KBM-7 (cell line): ENCODE measurements around the gene KCNJ4.

ENCODE experiments used
- DNase-seq: peaks from one replicate; pipeline ENCODE4 v3.0.0-alpha.2; 2015
- in situ Hi-C: fragments of 300-500 bp; cut with MboI; formaldehyde crosslinking; loops from 2 replicates; pipeline ENCODE4 v1.14.3; 2020; ENCODE audit warnings: low sequenced_read_pairs, low pct_unique_long_range_greater_than_20kb, mixed read lengths

Gene KCNJ4

DNA sequence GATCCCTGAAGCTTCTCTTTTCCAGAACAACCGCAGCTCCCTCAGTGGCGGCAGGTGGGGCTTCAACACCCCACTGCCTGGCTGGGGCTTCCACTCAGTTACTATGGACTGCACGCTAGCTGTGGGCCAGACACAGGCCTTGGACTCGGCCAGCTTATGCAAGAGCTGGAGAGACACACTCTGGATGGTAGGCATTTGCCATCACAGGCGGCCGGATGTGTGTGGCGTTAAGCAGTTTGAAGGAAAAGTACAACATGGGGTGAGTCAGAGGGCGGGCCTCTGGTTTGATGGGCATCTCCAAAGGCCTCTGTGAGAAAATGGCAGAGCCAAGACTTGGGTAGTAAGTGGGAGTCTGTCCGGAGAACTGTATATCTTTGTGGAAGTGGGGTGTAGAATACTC lies 17.6 kb downstream of the KCNJ4 start:
- no peak for DNase-seq
- in situ Hi-C loops, result no loop called here

DNA sequence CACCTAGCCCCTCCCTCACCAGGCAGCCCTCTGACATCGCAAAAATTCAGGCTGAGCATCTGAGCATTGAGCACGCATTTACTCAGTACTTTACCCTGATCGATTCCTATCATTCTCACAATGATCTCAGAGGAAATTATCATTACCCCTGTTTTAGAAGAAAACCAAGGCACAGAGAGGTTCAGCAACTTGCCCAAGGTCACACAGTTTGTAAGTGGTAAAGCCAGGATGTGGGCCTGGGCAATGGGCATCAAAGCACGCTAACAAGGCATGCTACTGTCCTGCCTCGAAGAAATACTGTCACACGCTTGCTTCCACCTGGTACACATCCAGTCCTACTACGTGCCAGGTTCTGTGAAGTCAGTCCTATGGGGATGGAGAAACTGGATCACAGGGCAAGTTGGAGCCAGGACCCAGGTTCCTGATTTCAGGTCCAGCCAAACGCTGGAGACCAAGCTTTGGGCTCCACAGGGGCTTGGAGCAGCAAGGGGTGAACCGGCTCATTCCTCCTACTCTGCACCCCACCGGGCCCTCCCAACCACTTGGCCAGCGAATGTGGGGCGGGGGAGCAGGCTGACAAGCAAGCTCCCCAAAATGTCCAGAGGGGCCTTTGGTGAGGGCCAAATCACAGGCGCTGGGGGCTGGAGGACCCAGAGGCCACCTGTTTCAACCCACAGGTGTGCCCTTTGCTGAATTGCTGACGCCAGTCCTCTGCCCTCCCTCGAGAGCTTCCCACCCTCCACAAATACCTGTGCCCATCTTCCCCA lies 18.2 kb downstream of the KCNJ4 start:
- in situ Hi-C loops, result no loop called here
- DNase-seq, result no peak

DNA sequence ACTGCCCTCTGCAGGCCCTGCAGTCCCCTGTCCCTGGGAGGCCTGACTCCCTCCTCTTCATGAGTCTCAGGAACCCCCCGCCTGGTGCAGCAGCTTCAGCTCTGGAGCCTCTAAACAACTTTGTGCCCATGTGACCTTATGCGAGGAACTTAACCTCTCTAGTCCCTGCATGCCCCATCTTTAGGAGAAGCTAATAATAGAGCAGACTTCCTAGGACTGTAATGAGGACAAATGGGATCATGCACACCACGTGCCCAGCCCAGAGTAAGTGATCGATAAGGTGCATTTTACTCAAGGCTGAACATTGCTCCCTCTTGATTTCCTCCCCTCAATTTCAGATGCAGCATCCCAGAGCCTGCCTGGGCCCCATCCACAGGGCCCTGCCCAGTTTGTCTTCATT lies 19.0 kb downstream of the KCNJ4 start:
- DNase-seq, result no peak
- in situ Hi-C loops, result no loop called here

DNA sequence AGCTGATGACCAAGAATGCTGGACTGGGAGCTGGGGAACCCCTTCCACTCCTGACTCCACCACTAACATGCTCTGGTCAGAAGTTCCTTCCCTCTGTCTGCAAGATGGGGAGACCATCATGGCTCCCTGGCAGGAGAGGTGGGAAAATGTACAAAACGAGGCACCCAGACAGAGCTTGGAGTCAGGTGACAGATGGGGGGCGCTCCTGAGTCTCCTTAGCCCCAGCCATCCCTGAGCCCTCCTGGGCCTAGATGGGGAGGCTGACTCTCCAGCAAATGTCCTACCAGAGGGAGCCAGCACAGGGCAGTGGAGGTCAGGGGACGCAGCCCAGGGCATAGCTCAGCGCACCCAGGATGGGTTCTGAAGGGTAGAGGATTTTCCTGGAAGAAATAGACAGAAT lies 20.0 kb downstream of the KCNJ4 start:
- DNase-seq, result peak; percentile 37
- in situ Hi-C loops, result no loop called here

DNA sequence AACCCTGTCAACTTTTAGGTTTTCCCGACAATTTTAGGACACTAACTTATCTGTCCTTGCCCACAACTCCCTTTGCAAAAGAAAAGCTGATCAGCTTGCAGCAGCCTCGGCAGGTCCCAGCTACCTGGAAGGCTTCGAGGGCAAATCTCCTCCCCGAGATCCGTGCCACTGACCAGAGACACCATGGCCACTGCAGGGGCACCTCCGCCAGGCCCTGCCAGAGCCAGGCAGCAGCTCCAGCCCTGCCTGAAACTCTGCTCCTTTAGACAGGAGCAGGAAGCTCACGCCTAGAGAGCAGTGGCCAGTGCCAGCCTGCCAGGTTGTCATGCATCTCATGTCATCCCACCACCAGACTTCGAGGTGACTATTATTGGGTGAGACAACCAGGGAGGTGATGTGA lies 21.1 kb downstream of the KCNJ4 start:
- DNase-seq, result no peak
- in situ Hi-C loops, result no loop called here

DNA sequence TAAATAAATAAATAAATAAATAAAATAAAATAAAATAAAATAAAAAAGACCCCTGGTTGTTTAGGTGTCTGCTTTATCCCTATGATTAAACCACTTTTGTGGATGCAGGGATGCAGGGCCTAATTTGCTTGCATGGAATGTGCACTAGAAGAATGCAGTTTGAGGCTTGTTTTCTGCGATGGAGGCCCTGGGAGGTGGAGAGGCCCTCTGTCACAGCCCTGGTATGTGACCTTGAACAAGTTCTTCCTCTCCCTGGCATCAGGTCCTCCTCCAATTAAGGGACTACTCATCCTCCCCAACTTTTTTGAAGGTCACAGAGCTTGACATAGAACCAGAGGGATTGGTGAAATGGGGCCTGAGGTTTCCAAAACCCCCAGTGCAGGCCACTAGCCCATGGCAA lies 22.7 kb downstream of the KCNJ4 start:
- DNase-seq, result no peak
- in situ Hi-C loops, result no loop called here

DNA sequence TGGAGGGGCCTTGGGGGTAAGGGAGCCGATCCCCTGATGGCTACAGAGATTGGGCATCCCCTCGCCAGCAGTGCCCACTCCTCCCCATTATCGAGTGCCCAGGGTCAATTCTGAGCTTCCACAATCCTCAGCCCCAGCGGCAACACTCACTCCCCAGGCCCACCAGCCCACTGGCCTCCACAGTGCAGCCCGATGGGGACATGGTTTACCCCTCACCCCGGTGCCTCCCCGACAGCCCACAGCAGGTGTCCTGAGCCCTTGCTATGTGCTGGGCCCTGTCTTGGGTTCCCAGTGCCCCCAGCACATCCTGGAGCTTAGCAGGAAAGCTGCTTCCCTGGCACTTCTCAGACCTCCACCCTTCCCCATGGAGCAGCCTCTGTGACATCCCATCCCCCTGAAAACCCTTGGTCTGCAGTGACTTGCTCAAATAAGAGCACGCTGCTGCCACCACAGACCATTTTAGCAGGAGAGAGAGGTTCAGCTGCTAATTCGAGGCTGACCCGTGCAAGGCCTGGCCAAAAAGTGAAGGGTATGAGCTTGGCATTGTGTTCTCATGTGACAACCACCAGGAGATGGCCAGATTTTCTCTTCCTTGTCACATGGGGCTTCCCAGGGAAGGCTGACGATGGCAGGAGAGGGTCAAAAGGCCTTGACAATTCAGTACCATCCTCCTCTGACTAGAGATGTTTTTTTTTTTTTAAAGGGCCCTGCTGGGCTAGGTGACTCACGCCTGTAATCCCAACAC lies 23.6 kb downstream of the KCNJ4 start:
- no peak for DNase-seq
- in situ Hi-C loops, result no loop called here

DNA sequence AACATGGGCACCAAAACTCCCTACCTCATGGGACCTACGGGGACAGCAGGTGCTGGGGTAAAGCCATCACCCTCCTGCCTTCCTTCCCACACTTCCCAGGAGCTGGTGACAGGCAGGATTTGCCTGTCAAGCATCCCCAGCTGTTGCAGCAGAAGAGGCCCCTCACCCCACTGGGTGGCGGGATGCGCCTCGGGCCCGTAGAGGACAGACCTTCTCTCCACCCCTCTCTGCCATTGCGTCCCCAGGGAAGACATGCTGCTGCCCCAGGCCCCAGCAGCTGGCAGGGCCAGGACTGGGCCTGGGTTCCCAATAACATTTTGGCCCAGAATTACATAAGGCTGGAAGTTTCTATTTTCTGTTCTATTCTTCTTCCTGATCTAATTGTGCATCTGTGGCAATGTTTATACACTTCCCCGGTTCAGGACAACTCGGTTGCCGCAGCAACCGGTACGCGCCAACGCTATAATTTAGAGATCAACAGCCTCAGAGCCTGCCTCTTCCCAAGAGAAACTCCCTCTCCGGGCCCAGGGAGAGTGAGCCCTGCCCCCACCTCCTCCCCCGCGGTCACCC lies 25.4 kb downstream of the KCNJ4 start:
- in situ Hi-C loops, result no loop called here
- DNase-seq, result no peak

DNA sequence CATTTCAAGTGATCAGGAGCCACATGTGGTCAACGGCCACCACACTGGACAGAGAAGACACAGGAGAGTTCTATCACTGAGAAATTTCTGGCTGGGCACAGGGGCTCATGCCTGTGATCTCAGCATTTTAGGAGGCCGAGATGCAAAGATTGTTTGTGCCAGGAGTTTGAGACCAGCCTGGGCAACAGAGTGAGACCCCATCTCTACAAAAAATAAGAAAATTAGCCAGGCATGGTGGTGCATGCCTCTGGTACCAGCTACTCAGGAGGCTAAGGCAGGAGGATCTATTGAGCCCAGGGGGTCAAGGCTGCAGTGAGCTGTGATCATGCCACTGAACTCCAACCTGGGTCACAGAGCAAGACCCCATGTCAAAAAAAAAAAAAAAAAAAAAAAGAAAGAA lies 26.3 kb downstream of the KCNJ4 start:
- in situ Hi-C loops, result no loop called here
- DNase-seq, result no peak

DNA sequence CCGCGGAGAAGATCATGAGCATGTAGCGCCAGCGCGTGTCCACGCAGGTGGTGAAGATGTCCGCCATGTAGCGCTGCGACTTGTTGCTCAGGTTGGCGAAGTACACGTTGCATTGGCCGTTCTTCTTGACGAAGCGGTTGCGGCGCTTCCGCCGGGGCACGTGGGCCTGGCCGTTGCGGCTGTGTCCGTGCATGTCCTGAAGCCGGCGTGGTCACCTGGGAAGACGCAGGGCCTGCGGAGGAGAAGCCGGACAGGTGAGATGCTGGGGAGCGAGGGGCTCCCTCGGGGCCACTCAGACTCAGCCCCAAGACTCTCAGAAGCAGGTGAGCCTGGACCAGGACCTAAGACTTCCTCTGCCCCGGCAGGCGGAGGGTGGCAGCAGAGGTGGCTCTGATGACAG lies 27.1 kb downstream of the KCNJ4 start:
- DNase-seq, result no peak
- in situ Hi-C loops, result no loop called here

DNA sequence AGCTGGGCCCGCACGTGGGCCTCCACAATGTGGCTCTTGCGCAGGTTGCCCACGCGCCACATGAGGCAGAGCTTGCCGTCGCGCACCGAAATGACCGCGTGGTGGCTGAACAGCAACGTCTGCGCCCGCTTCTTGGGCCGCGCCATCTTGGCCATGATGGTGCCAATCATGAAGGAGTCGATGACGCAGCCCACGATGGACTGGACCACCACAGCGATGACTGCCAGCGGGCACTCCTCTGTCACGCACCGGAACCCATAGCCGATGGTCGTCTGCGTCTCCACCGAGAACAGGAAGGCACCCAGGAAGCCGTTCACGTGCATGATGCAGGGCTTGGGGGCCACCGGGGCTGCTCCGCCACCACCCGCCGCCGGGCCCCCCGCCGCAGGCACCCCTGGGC lies 27.5 kb downstream of the KCNJ4 start:
- no peak for DNase-seq
- in situ Hi-C loops, result no loop called here

DNA sequence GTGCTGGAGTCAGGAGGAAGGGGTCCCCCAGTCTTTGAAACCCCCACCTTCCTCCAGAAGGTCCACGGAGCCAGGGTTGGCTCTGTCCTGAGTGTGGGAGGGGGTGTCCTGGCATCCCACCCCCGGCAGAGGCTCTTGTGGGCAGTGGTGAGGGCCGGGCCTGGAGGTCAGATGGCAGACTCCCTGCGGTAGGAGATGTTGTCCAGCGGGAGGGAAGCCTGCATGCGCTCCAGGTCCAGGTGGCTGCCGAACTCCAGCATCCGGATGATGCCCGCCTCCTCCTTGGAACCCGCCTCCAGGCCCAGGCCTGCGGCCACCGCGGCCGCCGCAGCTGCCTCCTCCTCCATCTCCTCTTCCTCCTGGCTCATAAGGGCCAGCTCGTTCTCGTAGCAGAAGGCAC lies 28.4 kb downstream of the KCNJ4 start:
- DNase-seq, result no peak
- in situ Hi-C loops, result no loop called here

DNA sequence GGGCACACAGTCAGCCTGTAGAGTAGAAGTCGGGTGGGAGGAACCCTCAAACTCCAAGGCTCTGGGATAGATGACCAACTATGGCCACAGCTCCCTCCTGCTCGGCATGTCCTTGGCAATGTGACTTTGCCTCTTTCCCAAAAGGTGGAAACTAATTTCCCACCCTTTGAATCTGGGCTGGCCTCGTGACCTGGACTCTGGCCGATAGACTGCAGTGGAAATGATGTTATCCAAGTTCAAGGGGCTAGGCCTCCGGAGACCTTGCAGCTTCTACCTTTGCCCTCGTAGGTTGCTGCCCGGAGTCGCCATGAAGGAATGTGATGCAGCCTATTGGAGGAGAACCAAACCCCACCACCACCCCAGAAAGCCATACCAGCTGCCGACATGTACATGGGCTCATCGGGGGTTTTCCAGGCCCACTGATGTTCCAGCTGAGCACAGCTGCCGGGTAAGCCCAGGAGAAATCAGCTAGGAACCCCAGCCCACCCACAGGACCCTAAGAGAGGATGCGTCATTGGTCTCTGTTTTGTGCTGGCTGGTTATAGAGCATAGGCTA lies 30.4 kb downstream of the KCNJ4 start:
- no peak for DNase-seq
- in situ Hi-C loops, result no loop called here

DNA sequence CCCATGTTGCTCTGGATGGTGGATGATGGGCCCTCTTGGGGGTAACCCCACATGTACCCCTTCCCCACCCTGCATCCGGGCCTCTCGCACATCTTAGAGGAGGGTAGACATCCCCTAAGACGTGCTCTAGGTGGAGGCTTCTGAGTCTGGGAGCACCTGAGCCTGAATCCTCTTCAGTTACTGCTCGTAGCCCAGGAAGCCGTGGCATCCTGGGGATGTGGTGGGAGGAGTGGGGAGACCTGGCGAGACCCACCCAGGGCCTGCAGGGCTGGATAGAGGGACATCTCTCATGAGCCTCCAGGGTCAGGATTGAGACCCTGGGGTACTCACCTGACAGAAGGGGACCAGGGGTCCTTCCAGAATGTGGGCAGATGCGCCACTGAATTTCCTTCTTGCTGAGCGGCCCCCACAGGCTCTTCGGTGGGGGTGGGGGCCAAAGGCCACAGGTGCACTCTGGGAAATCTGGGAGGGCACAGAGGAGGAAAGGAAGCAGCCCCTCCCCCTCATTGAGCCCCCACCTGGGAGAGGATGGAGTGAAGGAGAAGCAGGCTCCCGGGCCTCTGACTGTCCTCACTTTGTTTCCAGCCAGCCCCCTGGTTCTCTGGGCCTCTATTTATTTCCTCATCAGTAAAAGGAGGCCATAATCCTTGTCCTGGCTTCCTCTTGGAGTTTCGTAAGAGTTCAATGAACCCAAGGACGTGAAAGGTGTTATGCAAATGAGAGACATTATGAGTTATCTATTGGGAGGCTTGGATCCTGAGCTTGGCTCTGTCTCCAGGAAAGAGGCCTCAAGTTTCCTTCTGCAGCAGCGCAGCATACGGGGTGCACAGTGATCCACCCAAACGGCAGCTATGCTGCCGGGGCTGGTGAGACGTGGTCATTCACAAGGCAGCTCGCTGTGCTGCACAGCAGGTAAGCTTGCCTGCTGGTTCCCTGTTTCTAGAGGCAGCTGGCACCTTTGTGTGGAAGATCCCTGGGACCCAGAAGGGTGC lies 31.2 kb downstream of the KCNJ4 start:
- in situ Hi-C loops, result no loop called here
- DNase-seq, result no peak

DNA sequence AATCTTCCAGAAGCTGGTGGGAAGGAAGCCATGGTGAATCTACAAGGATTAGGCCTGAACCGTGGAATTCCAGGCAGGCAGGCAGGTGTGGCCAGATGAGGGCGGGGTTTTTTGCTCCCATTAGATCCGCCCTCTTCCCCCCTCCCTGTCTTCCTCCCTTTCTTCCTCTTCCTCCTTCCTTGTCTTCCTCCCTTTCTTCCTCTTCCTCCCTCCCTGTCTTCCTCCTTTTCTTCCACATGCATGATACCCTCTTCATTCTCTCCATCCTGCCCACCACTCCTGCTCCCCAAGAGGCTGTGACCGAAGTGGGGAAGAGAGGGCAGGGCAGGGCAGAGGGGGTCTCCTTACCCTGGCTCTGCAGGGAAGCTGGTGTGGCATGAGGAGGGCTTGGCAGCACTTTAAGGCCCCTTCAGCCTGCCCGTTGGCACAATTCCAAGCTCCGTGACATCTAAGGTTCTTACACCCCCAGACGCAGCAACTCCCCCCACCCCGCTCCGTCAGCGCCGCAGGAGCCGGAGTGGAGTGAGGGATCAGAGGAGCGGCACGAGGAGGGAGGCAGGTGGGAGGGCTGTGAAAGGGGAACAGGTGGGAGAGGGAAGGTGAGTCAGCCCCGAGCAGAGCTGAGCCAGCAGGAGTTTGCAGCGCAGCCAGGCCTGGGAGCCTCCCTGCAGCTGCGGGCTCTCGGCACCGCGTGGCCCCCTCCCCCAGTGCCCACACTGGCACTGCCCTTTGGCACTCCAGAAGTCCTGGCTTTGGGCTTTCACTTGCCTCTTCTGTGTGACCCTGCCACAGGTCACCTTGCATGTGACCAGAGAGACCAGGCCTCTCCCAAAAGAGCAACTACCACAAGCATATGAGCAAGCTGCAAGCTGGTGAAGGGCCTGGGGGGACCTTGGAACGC lies 32.1 kb downstream of the KCNJ4 start:
- DNase-seq, result no peak
- in situ Hi-C loops, result no loop called here

DNA sequence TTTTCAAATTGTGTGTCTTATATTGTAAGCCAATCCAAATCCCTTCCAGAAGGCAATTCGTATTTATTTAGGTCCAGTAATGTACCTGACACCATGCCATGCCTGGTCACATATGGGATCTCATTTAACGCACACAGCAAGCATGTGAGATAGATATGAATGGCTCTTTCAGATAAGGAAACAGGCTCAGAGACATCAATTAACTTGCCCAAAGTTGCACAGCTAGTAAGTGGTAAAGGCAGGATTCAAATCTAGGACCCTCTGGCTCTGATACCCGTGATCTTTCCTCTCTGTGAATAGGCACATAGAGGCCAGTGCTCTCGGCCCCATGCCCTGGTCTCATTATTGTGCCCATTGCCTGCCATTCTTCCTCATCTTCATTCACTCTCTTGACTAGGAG lies 34.3 kb downstream of the KCNJ4 start:
- in situ Hi-C loops, result no loop called here

DNA sequence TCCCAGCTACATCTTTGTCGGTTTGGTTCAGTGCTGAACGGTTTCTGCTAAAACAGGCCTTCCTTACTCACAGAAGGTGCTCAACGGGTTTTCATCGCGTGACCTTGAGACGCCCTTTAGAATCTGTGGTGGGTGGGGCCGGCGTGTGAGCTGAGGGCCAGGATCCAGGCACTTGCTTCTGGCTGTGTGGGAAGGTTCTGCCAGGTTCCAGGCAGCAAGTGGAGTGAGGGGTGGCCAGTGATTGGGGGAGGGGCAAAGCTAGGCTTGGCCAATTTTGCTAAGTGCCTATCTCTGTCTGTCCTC lies 35.2 kb downstream of the KCNJ4 start:
- no peak for DNase-seq
- in situ Hi-C loops, result no loop called here

More for the DNA sequence above, 34.3 kb downstream of the KCNJ4 start:
- DNase-seq, result no peak

DNA sequence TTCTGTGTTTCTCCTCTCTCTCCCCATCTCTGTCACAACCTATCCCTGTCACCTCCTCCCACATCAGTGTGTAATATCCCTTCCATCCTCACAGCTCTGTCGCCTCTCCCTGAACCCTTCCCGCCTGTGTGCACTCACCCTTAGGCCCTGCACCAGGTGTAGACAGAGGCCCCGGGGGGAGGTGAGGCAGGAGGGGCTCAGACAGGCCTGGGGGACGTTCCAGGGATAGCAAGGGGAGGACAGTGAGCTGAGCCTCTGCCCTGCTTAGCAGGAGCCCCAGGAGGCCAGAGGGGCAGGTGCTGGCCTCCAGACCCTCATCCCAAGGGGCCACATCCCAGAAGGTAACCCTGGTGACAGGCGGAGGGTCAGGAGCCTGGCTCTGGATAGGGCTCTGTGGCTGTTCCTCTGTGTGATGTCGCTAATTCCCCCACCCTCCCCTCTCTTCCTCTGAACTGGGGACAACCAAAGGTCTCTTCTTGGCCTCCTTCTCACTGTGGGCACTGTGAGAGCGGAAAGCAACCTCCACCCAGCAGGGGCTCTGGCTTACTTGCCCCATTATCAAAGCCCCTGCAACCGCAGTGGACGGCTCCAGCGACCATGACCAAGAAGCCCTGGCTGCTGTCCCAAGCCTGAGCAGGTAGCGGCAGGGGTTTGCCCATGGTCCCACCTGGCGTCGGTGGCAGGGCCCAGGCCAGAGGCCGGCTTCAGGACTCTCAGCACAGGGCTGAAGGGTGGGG lies 35.7 kb downstream of the KCNJ4 start:
- DNase-seq, result no peak
- in situ Hi-C loops, result no loop called here
